Mesendoderm (in vitro differentiated cells): ENCODE results near the gene RASGEF1C.

Experiments used
- DNase-seq: peaks from one replicate; pipeline ENCODE4 v3.0.0; 2013
- H2AK5ac ChIP-seq: 2 replicates; pipeline ENCODE4 v1.6.1; 2013; ENCODE audit warnings: low read length, inconsistent platforms
- H2BK120ac ChIP-seq: 2 replicates; pipeline ENCODE4 v1.6.1; 2013; ENCODE audit warnings: low read depth, mild to moderate bottlenecking, low read length, moderate library complexity, mixed read lengths
- H2BK15ac ChIP-seq: replicated peaks from 2 replicates; pipeline ENCODE4 v1.6.1; 2013; ENCODE audit warnings: low read depth, mild to moderate bottlenecking, moderate library complexity
- H2BK5ac ChIP-seq: 2 replicates; pipeline ENCODE4 v1.6.1; 2013; ENCODE audit warnings: low read length, inconsistent platforms
- H3K18ac ChIP-seq: 2 replicates; pipeline ENCODE4 v1.6.1; 2013; ENCODE audit warnings: mild to moderate bottlenecking, low read length, mixed read lengths
- H3K23ac ChIP-seq: one replicate; pipeline ENCODE4 v1.6.1; 2013; ENCODE audit warnings: low read length
- H3K27ac ChIP-seq: 2 replicates; pipeline ENCODE4 v1.5.1; 2013; ENCODE audit warnings: low read depth, mild to moderate bottlenecking, inconsistent platforms, low read length, moderate library complexity
- H3K27me3 ChIP-seq: 2 replicates; pipeline ENCODE4 v1.6.1; 2013; ENCODE audit warnings: low read length, control low read depth, mild to moderate bottlenecking, inconsistent platforms; ENCODE audit not compliant: insufficient read depth, poor library complexity
- H3K36me3 ChIP-seq: 2 replicates; pipeline ENCODE4 v1.6.1; 2013; ENCODE audit warnings: low read length, inconsistent platforms; ENCODE audit not compliant: control insufficient read depth, insufficient read depth
- H3K4ac ChIP-seq: one replicate; pipeline ENCODE4 v1.6.1; 2013; ENCODE audit warnings: low read depth, mild to moderate bottlenecking, low read length, moderate library complexity
- H3K4me1 ChIP-seq: 2 replicates; pipeline ENCODE4 v1.6.1; 2013; ENCODE audit warnings: low read depth, low read length, inconsistent platforms; ENCODE audit not compliant: control insufficient read depth
- H3K4me2 ChIP-seq: 2 replicates; pipeline ENCODE4 v1.6.1; 2013; ENCODE audit warnings: low read length
- H3K4me3 ChIP-seq: 2 replicates; pipeline ENCODE4 v1.5.1; 2013; ENCODE audit warnings: mild to moderate bottlenecking, low read length
- H3K56ac ChIP-seq: one replicate; pipeline ENCODE4 v1.6.1; 2013; ENCODE audit warnings: low read length
- H3K79me1 ChIP-seq: 2 replicates; pipeline ENCODE4 v1.6.1; 2013; ENCODE audit warnings: low read length, inconsistent platforms
- H3K79me2 ChIP-seq: 2 replicates; pipeline ENCODE4 v1.6.1; 2013; ENCODE audit warnings: mild to moderate bottlenecking, low read length; ENCODE audit not compliant: control insufficient read depth, insufficient read depth
- H3K9ac ChIP-seq: 2 replicates; pipeline ENCODE4 v1.6.1; 2013; ENCODE audit warnings: low read length, inconsistent platforms
- H4K5ac ChIP-seq: one replicate; pipeline ENCODE4 v1.6.1; 2013; ENCODE audit warnings: low read length
- H4K8ac ChIP-seq: one replicate; pipeline ENCODE4 v1.6.1; 2013; ENCODE audit warnings: low read depth, mild to moderate bottlenecking, control low read depth, low read length, moderate library complexity
- WGBS: extraction: QIAGEN DNeasy Blood & Tissue Kit; methylation state at CpG from one replicate; pipeline ENCODE4 v1.1.7; 2013; ENCODE audit warnings: low lambda C conversion rate, missing lambda C conversion rate; ENCODE audit not compliant: insufficient coverage; ENCODE audit errors: extremely low coverage; 5-methylcytosine and 5-hydroxymethylcytosine counted together

The RASGEF1C gene

GRCh38 chr5:180119903-180120236, 89.1 kb downstream of the RASGEF1C start:
- H4K8ac ChIP-seq, result no peak overlapping the region
- H2BK15ac ChIP-seq, result no peak overlapping the region
- H3K56ac ChIP-seq, result no peak overlapping the region
- no peak overlapping the region for H3K4ac ChIP-seq
- H3K4me2 ChIP-seq, result no peak overlapping the region
- no peak overlapping the region for H2BK5ac ChIP-seq
- no peak overlapping the region for H3K9ac ChIP-seq
- no peaks in the 10 kb centered on the region for H3K79me2 ChIP-seq
- no peaks in the 10 kb centered on the region for H3K79me1 ChIP-seq
- no peak overlapping the region for H3K4me3 ChIP-seq
- H4K5ac ChIP-seq, result no peak overlapping the region
- no peak overlapping the region for H3K23ac ChIP-seq
- DNase-seq, result no peak
- no peak overlapping the region for H3K18ac ChIP-seq
- no peak overlapping the region for H3K27ac ChIP-seq
- H3K27me3 ChIP-seq, result no peaks in the 10 kb centered on the region
- no peaks in the 10 kb centered on the region for H3K4me1 ChIP-seq
- H2BK120ac ChIP-seq, result no peak overlapping the region
- no CpG with 5 or more reads among the region's 12 CpGs for WGBS
- H2AK5ac ChIP-seq, result no peak overlapping the region
- no peaks in the 10 kb centered on the region for H3K36me3 ChIP-seq

GRCh38 chr5:180119031-180119902, 89.7 kb downstream of the RASGEF1C start:
- Histone ChIP-seq H3K18ac (no peak overlapping the region), H3K4me1 (no peaks in the 10 kb centered on the region), H3K4me2 (no peak overlapping the region), H4K5ac (no peak overlapping the region), H3K27ac (no peak overlapping the region), H4K8ac (no peak overlapping the region), H3K4ac (no peak overlapping the region), H3K79me2 (no peaks in the 10 kb centered on the region), H3K79me1 (no peaks in the 10 kb centered on the region), H3K9ac (no peak overlapping the region), H2BK5ac (no peak overlapping the region), H2BK15ac (no peak overlapping the region), H2AK5ac (no peak overlapping the region), H3K27me3 (no peaks in the 10 kb centered on the region), H2BK120ac (no peak overlapping the region), H3K56ac (no peak overlapping the region), H3K23ac (no peak overlapping the region), H3K36me3 (no peaks in the 10 kb centered on the region), H3K4me3 (no peak overlapping the region)
- no CpG with 5 or more reads among the region's 23 CpGs for WGBS
- no peak for DNase-seq

- Histone ChIP-seq H4K8ac (no peak overlapping the region), H3K9ac (no peak overlapping the region), H3K18ac (no peak overlapping the region), H3K27me3 (no peaks in the 10 kb centered on the region), H2AK5ac (no peak overlapping the region), H3K4me2 (no peak overlapping the region), H2BK120ac (no peak overlapping the region), H3K79me2 (no peaks in the 10 kb centered on the region), H3K23ac (no peak overlapping the region), H3K4me1 (no peaks in the 10 kb centered on the region), H3K4me3 (no peak overlapping the region), H3K79me1 (no peaks in the 10 kb centered on the region), H3K56ac (no peak overlapping the region), H3K27ac (no peak overlapping the region), H2BK5ac (no peak overlapping the region), H2BK15ac (no peak overlapping the region), H3K4ac (no peak overlapping the region), H3K36me3 (no peaks in the 10 kb centered on the region), H4K5ac (no peak overlapping the region)
- WGBS, result no CpG with 5 or more reads among the region's 14 CpGs
- no peak for DNase-seq
These were observed 90.6 kb downstream of the RASGEF1C start for GRCh38 chr5:180118391-180118791.

GRCh38 chr5:180117000-180117725, 91.8 kb downstream of the RASGEF1C start:
- H2BK120ac ChIP-seq, result no peak overlapping the region
- no peak overlapping the region for H3K4me2 ChIP-seq
- no peaks in the 10 kb centered on the region for H3K4me1 ChIP-seq
- H3K56ac ChIP-seq, result no peak overlapping the region
- no peak overlapping the region for H2BK15ac ChIP-seq
- H3K18ac ChIP-seq, result no peak overlapping the region
- no peak overlapping the region for H3K27ac ChIP-seq
- no peak overlapping the region for H2AK5ac ChIP-seq
- H3K9ac ChIP-seq, result no peak overlapping the region
- no CpG with 5 or more reads among the region's 14 CpGs for WGBS
- H2BK5ac ChIP-seq, result no peak overlapping the region
- no peaks in the 10 kb centered on the region for H3K79me1 ChIP-seq
- no peak overlapping the region for H3K4ac ChIP-seq
- no peak overlapping the region for H4K5ac ChIP-seq
- DNase-seq, result no peak
- no peaks in the 10 kb centered on the region for H3K27me3 ChIP-seq
- no peak overlapping the region for H3K4me3 ChIP-seq
- no peak overlapping the region for H3K23ac ChIP-seq
- H4K8ac ChIP-seq, result no peak overlapping the region
- H3K79me2 ChIP-seq, result no peaks in the 10 kb centered on the region
- H3K36me3 ChIP-seq, result no peaks in the 10 kb centered on the region

GRCh38 chr5:180116077-180116999, 92.7 kb downstream of the RASGEF1C start:
- H2AK5ac ChIP-seq, result no peak overlapping the region
- H3K4me2 ChIP-seq, result no peak overlapping the region
- H4K5ac ChIP-seq, result no peak overlapping the region
- no peak for DNase-seq
- H4K8ac ChIP-seq, result no peak overlapping the region
- H3K18ac ChIP-seq, result no peak overlapping the region
- H2BK5ac ChIP-seq, result no peak overlapping the region
- no peaks in the 10 kb centered on the region for H3K4me1 ChIP-seq
- no peaks in the 10 kb centered on the region for H3K79me2 ChIP-seq
- H3K27ac ChIP-seq, result no peak overlapping the region
- H2BK15ac ChIP-seq, result no peak overlapping the region
- H3K4me3 ChIP-seq, result no peak overlapping the region
- no peaks in the 10 kb centered on the region for H3K36me3 ChIP-seq
- H3K9ac ChIP-seq, result no peak overlapping the region
- WGBS, result no CpG with 5 or more reads among the region's 31 CpGs
- no peak overlapping the region for H2BK120ac ChIP-seq
- no peaks in the 10 kb centered on the region for H3K27me3 ChIP-seq
- H3K23ac ChIP-seq, result no peak overlapping the region
- H3K4ac ChIP-seq, result no peak overlapping the region
- no peaks in the 10 kb centered on the region for H3K79me1 ChIP-seq
- H3K56ac ChIP-seq, result no peak overlapping the region
